Stimulated activated CD8-positive, alpha-beta memory T cell treated with anti-CD3 and anti-CD28 coated beads, Interleukin-2, amount 100 ng/mL, for 1 hour (primary cell): ENCODE data around the gene CRYGD.
"Not testable (repeated sequence)": the region's sequence is repeated elsewhere in the genome, so short reads cannot be mapped to it uniquely, and the experiment has no call there.

Source experiments
- DNase-seq, 2 donors: peaks; one replicate each; pipeline ENCODE4 v3.0.0-alpha.2; 2020; ENCODE audit warnings: low read depth in 2 of 2

Gene CRYGD

GRCh38 chr2:208124013-208124715, at the start of gene CRYGD:
Gene CRYGD (minus strand): TSS chr2:208124524. CDS start chr2:208124473, 51 bp downstream.
- not testable (repeated sequence) for DNase-seq

- DNase-seq: no peak
These were observed 47.8 kb upstream of the CRYGD start for GRCh38 chr2:208172125-208172524.

- no peak for DNase-seq
These were observed 40.8 kb upstream of the CRYGD start for GRCh38 chr2:208164951-208165755.

GRCh38 chr2:208163489-208163888, 39.2 kb upstream of the CRYGD start, which contains the start of gene CRYGA:
Gene CRYGA (minus strand): TSS chr2:208163589. CDS start chr2:208163556, 33 bp downstream.
- no peak for DNase-seq

GRCh38 chr2:208156439-208156838, 32.1 kb upstream of the CRYGD start:
- DNase-seq: no peak

- DNase-seq: no peak
These were observed 28.8 kb upstream of the CRYGD start for GRCh38 chr2:208153156-208153555.

- no peak for DNase-seq
These were observed 26.6 kb upstream of the CRYGD start for GRCh38 chr2:208150956-208151355.

- no peak for DNase-seq
These were observed 25.8 kb upstream of the CRYGD start for GRCh38 chr2:208150094-208150493.

- DNase-seq: no peak
These were observed 24.5 kb upstream of the CRYGD start for GRCh38 chr2:208148803-208149202.

GRCh38 chr2:208147759-208148158, 23.4 kb upstream of the CRYGD start:
- no peak for DNase-seq

- DNase-seq: no peak
These were observed 22.7 kb upstream of the CRYGD start for GRCh38 chr2:208147008-208147407.

- DNase-seq: no peak
These were observed 21.7 kb upstream of the CRYGD start, which contains the start of gene CRYGB for GRCh38 chr2:208146006-208146405. Gene CRYGB (minus strand): TSS chr2:208146158. CDS start chr2:208146120, 38 bp downstream.

- no peak for DNase-seq
These were observed 18.8 kb upstream of the CRYGD start for GRCh38 chr2:208142925-208143799.

GRCh38 chr2:208142240-208142924, 18.1 kb upstream of the CRYGD start:
- no peak for DNase-seq

GRCh38 chr2:208139447-208139846, 15.1 kb upstream of the CRYGD start:
- no peak for DNase-seq

- not testable (repeated sequence) for DNase-seq
These were observed 14.0 kb upstream of the CRYGD start for GRCh38 chr2:208138334-208138733.

- DNase-seq: no peak
These were observed 12.4 kb upstream of the CRYGD start for GRCh38 chr2:208136716-208137094.

GRCh38 chr2:208135794-208136715, 11.7 kb upstream of the CRYGD start:
- DNase-seq: no peak

GRCh38 chr2:208134928-208135586, 10.7 kb upstream of the CRYGD start:
- no peak for DNase-seq

- no peak for DNase-seq
These were observed 6.4 kb upstream of the CRYGD start for GRCh38 chr2:208130712-208131110.
